ENCODE data around the gene KIRREL3.

Gene KIRREL3

DNA sequence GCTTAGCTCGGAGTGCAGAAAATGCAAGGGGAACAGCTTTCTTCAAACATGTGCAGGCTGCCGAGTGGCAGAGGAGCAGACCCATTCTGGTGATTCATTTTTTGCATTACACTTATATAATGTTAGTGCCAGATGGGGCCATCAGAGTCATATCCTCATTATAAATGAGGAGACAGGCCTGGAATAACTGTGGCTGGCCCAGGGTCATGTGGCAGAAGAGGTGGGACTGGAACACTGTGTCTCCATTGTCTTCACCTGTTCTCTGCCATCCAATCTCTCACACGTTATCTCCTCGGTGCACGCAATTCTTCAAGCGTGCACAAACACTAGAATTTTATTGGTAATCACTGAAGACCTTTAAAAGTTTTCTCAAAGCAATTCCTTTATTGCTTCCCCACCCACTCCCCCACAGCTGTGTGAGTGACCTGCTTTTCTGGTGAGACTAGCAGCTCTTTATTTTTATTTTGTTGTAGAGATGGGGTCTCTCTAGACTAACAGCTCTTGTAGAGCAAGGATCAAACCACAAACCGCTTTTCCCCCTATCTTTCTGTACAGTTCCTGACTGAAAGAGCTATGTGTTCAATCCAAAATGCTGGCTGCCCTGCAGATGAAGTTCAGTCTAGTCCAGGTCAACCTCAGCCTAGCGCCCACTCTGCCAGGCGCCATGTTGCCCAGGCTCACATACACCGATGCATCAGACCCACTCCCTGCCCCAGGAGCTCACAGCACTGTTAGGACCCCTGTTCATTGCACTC is 569.8 kb downstream of the KIRREL3 start:
- peak; percentile 76 for DNase-seq

DNA sequence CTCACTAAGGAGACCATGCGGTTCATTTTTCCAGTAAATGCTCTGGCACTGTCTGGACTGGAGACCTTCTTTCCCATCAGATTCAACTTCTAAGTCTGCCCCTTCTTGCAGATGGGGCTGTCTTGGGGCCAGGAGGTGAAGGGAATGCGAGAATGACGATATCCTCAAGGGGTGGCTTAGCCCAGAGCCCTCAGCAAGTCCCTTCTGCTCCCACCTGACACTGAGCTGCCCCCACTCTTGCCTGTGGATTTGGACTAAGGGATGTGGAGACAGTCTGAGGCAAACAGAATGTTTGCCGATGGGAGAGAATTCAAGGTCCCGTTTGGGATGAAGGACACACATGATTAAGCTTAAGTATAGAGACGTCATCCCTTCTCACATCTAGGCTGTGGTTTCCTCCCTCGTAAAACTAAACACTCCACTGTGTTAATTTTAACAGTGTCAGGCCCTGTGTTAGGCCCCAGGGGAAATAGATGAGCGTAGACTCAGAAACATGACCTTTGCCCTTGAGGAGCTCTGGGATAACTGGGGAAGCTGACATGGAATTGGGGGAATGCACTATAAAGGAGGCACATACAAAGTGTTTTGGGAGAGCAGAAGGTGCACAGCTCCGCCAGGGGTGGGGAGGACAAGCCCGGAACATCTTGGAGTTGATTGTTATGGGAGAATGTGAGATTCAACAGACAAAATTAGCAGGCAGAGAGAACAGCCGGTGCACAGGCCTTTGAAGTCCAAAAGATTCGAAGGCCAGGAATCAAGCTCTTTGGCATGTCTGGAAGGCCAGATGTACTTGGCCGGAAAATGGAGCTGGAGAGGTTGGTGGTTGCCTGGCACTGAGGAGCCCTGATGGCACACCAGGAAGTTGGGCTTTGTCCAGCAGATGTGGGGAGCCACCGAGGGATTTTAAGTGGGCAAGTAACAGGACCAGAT is 573.5 kb downstream of the KIRREL3 start:
- DNase-seq = no peak

DNA sequence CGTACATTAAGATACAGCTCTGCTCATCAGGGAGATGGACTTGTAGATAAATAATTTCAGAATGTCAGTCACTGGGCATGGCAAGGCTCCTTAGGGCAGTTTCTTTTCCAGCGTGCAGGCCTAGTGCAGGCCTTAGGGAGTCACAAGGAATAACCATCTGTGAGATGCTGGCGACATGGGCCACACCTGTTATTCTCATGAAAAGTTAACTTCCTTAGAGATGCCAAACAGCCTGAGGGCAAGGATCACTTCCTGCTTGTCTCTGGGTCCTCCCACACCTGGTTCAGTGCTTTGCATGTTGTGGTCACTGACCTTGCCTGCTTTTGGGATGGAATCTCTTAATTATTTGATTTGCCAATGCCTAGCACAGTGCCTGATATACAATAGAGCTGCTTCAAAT is 574.5 kb downstream of the KIRREL3 start:
- DNase-seq = no peak

DNA sequence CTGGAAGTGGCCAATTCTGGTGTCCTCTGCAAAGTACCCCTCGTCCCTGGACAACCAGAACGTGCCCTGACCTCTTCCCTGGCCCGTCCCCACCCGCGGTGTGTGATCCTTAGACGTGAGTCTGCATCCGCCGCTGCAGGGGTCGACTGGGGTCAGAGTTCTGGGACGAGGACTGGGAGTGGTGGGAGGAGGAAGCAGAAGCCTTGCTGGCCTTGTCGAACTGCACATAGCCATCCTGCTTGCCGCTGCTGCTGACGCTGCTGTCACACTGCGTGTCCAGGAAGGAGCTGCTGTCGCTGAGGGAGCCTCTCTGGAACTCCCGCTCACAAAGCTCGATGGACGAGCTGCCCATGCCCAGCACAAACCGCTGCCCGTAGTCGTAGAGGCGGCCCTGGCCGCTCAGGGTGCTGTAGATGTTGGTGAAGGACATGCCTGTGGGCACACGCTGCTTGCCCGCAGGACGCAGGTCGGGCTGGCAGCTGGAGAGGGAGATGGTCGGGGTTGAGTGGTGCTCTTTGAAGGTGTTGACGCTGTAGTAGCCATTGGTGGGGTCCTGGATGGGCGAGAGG is 576.0 kb downstream of the KIRREL3 start:
- DNase-seq = no peak

DNA sequence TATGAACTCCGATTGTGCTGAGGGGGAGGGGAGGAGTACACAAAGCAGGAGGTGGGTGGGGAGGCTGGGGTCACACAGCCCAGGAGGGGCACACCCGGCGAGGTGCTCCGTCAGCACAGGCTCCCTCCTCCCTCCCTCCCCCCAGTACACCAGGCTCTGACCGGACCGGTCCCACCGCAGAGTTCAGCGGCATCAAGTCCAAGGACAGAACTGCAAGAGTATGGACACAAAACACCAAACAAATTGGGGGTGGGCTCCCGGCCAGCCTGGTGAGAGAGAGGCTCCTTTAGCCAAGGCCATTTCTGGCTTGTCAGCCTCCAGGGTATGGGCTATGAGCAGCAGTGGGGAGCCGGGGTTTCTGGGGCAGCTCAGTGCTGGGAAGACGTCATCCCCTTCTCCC is 576.8 kb downstream of the KIRREL3 start:
- DNase-seq = no peak

DNA sequence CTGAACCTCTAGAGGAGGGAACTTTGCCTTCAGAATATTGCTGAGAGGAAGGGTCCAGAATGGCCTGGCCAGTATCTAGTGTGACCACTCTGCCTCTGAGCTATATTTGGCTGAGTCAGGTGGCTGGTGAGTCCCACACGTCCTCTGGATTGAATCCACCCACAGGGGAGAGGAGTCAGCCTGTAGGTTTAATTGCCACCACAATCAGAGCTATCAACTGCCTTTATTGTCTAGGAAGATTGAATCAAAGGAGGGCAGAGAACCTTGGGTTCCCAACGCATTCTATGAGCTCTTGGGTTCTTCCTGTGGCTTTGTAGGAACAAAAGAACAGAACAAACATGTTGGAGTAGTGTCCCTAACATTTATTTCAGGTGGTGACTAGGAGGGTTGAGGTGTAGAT is 577.4 kb downstream of the KIRREL3 start:
- DNase-seq = no peak

DNA sequence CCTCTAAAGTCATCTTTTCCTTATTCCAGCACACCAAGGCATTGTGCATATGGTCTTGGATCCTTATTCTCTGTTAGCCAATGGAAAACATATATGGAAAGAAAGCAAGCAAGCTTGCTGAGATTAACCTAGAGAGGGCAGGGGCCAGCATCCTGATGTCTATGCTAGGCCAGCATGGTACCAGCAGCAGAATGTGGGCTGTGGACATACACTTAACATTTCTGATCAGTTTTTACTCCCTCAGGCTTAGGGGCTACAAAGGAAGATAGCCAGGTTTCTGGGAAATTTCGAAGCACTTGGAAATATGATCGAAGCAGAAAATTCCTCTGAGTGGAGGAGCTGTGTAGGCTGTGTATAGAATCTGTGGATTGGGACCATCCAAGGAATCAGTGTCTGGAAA is 578.1 kb downstream of the KIRREL3 start:
- no peak for DNase-seq

DNA sequence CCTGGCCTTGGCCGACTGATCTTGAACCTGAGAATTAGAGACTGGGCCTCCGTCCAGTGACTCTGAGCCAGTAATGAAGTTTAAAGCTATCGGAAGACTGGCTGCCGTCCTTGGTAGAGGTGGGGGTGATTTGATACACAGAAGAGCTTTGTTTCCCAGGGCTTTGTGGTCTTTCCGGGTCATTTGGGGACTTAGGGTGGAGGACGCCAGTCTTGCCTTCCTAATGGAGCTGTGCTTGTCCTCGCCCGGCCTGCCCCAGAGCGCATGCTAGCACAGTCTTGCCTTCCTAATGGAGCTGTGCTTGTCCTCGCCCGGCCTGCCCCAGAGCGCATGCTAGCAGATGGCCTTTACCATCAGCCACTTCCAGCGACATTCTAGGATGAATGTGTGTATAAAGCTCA is 579.3 kb downstream of the KIRREL3 start:
- DNase-seq = no peak

DNA sequence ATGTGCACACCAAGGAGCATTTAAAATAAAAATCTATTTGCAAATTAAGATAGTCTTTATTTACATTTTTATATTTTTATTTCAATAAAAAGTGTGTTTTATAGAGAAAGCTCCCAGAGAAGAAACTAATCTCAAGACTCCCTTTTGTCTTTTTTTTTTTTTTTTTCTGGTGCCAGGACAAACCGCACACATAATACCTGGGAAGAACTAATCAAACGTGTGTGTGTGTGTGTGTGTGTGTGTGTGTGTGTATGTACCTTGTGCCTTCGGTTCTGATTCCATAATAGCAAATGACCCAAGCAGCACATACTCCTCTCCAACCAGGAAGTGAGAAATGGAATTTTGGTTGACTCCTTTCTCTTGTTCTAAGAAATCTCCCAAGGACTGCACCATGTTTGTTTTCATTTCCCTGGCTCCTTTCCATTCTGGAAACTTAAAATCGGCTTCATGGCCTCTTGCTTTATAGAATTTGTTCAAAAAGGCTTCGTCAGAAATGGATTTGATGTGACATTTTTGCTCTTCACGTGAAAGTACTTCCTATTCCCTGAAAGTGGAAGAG is 579.8 kb downstream of the KIRREL3 start:
- DNase-seq = no peak

DNA sequence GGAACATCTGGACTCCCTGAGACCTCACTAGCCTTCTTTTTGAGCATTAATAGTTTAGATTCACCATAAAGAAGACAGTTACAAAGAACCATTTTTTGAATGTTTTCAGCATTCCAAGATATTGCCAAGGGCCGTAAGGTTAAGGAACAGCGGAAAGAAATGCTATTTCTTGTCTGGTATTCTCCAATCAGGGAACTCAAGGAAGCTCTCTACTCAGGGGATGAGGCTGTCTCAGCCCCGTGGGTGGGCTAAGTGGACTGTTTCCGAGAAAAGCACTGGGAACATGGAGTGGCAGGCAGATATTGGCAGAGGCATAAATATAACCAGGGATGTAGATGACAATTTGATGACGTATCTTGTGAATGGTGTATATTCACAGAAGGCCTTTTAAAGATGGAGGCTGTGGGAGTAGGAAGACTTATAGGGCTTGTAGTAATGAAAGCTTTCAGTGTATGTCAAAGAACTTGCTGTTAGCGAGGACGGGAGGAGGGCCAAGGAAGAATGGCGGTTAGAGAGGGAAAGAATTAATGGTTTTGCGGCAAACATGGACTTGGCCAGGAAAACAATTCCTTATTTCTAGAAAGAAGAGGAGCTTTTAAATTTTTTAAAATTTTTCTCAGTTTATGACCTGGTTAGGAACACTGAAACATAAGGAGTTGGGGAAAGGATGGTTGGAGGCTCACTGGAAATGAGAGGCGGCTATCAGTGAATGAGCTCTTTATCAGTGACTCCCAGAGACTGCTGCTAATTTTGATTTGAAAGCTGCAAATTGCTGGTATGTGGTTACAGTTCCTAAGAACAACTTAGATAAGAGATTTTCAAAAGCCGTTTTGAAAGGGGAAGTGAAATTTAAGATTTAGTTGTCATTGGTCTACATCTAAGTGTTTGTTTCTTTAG is 580.5 kb downstream of the KIRREL3 start:
- peak; percentile 98 for DNase-seq

DNA sequence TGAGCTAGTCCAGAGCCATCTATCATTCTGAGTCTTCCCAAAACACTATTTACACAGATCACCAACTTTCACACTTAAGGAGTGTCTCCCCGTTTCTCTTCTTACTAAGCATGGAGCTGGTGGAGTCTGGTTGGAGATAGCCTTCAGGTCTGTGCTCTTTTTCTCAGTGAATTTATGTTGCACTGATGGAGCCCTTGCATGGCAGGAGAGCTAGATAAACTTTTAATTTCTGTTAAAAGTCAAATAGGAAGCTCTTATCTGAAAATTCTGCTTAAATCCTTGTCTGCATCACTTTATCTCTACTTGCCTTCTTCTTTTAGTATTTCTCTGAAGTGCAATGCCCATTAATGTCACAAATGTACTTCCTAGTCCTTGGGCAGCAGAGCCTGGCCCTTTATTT is 581.7 kb downstream of the KIRREL3 start:
- peak; percentile 51 for DNase-seq

DNA sequence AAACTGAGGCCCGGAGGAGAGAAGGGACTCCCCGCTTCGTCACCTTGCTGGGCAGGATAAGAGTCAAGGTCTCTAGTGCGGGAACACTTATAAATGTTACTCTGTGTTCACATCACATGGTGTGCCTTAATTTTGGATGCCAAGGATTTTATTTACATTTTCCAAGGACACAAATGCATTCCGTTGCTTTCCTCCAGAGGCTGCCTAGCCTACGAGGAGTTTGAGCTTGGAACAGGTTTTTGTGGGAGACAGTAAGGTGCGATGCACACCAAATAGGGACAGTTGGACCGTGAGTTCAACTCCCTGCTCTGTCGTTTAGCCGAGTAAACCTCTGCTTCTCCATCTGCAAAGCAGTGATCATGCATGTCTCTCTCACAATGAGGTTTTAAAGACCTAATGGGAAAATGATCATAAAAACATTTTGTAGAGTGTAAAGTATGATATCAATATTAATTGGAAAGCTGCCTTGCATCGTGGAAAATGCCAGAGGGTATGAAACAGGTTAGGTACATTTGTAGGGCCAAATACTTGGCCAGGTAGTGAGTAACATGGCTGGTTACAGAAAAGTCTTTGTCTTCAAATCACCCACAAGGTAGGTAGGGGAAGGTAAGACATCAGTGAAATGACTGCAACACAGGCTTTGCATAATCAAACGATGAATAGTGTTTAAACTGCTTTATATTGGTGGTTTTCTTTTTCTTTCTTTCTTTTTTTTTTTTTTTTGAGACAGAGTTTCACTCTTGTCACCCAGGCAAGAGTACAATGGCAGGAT is 583.3 kb downstream of the KIRREL3 start:
- no peak for DNase-seq

DNA sequence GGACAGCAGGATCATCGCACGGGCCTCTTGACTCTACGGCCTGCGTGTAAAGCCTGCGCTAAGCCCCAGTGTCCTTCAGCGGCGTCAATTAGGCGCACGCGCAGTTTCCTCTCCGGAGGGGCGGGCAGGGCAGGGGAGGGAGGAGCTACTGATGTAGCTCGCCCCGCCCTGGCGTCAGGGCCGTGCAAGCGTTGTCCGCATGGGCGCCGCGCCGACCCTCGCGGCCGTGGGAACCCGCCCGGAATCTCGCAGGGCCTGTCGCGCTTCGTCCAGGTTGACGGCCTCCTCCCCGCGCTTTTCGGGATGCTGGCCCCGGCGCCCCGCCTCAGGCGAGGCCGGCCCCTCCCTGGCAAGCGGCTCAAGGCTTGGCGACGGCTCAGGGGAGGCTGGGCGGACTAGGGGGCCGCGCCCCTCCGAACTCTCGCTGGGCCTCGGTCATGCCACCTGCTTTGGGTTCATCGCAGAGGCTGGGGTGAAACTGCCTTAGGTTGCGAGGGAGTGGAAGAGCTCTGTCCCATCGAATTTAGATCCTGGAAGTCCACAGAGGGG is 584.0 kb downstream of the KIRREL3 start:
- peak; percentile 90 for DNase-seq

DNA sequence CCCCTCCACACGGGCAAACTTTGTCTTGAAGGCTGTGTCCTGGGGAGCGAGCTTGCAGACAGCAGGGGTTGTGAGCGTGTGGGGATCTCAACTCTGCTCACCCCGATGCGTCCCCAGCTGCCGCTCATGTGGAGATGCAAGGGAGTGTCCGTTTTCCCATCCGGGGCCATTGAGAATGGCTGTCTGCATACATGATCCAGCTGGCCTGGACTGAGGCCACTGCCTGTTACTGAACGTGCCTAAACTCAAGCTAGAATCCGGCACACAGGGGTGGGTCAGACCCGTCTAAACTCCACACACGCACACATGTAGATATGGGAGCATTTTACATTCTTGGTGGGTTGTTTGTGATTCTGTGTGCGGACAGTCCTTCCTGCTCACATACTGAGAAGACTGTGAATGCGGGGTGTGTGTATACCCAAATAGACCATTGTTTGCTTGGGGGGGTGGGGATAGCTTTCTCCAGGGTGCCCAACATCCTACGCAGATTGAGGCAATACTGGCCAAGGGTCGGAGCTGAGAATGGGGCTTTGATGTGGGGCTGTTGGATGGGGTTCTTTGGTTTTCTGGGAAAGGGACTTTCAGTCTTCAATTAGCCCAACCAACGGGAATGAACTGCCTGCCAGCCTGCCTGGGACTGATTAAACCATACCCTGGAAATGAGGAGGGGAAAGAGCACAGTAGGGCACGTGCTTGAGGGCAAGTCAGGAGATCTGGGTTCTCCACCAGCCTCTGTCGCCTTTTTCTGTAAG is 584.7 kb downstream of the KIRREL3 start:
- DNase-seq = no peak

DNA sequence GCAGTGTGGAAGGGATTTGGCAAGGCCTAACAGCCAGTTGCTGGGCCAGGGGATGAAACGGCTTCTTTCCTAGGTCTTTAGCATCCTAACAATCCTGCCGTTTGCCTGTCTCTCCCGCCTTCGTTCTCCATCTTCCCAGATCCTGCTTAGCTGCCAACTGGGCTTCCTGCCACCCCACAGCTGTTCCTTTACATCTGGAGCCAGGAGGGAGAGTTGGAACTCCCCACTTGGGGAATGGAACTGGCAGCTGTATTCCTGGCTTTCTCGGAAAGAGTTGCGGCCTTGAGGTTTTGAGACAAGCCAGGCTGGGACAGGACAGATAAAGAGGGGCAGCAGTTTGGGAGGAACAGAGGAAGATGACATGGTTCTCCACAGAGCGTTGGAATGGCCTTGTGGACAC is 585.4 kb downstream of the KIRREL3 start:
- DNase-seq = no peak

DNA sequence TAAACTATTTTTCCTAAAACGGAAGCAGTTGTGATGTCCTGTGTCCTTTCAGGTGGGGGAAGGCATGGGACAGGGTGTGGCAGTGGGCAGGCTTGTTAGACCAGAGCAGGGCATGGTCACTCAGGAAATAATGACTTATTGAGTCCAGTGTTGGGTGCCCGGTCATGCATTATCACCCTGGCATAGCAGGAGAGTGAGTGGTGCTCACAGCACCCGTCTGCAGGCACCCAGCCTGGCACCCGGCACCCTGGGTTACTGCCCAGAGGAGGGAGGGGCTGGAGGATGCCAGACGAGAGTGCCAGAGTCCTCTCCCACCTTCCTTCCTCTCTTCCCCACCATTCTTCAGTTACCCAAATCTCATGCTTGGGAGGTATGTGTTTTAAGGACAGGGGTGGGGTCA is 586.0 kb downstream of the KIRREL3 start:
- DNase-seq = no peak

DNA sequence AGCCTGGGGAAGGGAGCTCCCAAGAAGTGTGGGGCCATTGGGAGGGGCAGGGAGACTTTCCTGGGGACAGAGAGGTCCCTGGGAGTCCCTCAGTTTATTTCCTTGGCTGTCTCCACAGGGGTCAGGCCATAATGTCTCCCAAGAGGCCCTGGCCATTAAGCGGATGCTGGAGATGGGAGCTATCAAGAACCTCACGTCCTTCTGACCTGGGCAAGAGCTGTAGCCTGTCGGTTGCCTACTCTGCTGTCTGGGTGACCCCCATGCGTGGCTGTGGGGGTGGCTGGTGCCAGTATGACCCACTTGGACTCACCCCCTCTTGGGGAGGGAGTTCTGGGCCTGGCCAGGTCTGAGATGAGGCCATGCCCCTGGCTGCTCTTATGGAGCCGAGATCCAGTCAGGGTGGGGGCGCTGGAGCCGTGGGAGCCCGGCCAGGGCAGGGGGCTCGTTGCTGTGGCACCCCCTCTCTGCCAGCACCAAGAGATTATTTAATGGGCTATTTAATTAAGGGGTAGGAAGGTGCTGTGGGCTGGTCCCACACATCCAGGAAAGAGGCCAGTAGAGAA is 586.6 kb downstream of the KIRREL3 start:
- DNase-seq = no peak

DNA sequence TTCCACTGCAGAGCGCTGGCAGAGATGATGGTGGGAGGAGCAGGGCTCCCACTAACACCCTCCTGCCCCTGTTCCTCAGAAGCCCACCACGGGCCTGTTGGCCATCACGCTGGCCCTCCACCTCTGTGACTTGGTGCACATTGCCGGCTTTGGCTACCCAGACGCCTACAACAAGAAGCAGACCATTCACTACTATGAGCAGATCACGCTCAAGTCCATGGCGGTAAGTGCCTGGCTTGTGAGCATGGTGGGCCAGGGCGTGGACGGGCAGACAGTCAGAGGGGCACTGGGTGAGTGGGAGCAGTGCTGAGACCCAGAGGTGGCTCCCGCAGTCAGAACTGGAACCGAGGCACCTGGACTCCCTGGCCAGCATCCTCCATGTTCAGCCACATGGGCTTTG is 587.1 kb downstream of the KIRREL3 start:
- DNase-seq = no peak

DNA sequence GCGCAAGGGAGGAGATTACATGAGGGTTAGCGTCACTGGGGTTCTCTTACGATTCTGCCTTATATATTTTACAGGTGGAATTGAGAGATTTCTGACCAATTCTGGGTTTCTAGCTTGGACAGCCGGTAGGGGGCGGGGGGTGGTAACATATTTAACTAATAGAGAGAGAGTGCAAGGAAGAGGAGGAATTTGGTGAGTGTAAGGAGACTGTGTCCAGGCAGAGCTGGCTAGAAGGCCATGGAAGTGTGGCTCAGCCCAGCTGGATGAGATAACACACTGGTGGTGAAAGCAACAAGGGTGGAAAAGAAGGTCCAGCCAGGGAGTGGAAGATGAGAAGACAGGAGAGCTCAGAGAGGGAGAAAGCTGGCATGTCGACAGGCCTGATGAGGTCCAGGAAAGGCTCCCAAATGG is 588.6 kb downstream of the KIRREL3 start:
- DNase-seq = no peak

DNA sequence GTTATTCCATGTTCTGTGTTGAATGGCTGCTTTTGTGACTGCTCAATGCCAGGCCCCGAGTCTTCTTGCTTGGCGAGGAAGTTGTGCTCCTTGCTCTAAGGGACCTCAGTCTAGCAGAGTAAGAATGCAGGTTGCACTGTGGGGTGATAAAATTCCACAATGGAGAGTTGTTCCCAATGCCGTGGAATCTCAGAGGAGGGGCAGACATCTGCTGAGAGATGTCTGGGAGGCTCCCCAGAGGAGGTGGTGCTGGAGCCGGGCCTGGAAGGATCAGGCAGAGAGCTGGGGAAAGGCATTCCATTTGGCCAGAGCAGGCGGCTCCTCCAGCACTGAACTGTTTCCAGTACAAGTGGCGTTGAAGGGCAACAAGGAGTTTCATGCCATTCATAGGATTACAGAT is 589.9 kb downstream of the KIRREL3 start:
- no peak for DNase-seq

Data from hematopoietic multipotent progenitor cell treated with erythropoietin and hydrocortisone succinate and interleukin-3 and kit ligand, for 4 days (in vitro differentiated cells).